ENCODE results near the gene ANO10.

ANO10 gene

DNA sequence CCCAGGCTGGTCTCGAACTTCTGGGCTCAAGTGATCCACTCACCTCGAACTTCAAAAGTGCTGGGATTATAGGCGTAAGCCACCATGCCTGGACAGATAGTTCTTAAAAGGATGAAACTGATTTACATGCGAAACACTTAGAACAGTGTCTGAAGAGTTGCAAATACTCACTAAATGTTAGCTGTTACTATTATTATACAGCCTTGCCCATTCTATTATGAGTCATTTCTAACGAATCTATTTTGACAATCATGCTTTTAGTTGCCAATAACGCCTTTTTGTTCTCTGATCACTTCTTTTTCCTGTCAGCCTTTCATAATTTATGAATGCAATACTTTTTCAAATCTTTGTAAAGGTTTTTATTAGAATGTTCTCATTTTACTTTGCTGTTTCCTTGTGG lies 222.8 kb downstream of the ANO10 start:
- H3K4me3 ChIP-seq: no peak overlapping the region
- no peaks in the 10 kb centered on the region for H3K27me3 ChIP-seq
- H3K36me3 ChIP-seq: no peaks in the 10 kb centered on the region
- no peak for DNase-seq
- H3K4me1 ChIP-seq: peaks cover 0 to 19% (median 4%) of the 10 kb centered on the region in 4 donors
- TF ChIP-seq, protein P1, sequence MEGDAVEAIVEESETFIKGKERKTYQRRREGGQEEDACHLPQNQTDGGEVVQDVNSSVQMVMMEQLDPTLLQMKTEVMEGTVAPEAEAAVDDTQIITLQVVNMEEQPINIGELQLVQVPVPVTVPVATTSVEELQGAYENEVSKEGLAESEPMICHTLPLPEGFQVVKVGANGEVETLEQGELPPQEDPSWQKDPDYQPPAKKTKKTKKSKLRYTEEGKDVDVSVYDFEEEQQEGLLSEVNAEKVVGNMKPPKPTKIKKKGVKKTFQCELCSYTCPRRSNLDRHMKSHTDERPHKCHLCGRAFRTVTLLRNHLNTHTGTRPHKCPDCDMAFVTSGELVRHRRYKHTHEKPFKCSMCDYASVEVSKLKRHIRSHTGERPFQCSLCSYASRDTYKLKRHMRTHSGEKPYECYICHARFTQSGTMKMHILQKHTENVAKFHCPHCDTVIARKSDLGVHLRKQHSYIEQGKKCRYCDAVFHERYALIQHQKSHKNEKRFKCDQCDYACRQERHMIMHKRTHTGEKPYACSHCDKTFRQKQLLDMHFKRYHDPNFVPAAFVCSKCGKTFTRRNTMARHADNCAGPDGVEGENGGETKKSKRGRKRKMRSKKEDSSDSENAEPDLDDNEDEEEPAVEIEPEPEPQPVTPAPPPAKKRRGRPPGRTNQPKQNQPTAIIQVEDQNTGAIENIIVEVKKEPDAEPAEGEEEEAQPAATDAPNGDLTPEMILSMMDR (IDR thresholded peaks at IDR 0.05): no peak
- H3K9me3 ChIP-seq: no peaks in the 10 kb centered on the region
- H3K27ac ChIP-seq: no peak overlapping the region
- intact Hi-C loops (cut with DNase I; ENCODE audit: low total_unique reads): no loop called here

DNA sequence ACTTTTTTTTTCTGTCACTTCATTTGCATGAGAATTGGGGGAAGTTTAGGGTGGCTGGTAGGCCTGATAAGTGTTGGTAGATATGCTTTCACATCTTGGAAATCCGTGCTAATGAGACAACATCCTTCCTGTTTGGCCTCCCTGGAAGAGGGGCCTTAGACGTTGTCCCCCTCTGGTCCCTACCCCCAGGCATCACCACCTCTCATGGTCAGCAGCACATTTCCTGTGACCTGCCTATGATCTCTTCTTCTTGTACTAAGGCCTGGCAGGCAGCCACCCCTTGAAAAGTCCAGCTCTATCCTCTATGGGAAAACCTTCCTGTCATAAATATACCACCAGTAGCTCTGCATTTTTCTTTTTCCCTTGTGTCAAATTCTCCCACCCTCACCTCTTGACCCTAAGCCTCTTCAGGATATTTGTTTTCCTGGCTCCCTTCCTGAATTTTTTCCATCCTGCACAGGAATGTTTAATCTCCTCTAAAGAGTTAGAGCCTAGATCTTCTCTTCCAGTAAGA lies 227.7 kb downstream of the ANO10 start:
- peaks cover 0 to 33% (median 7%) of the 10 kb centered on the region in 4 donors for H3K4me1 ChIP-seq
- intact Hi-C loops (cut with DNase I; ENCODE audit: low total_unique reads): no loop called here
- TF ChIP-seq, protein P1 (IDR thresholded peaks at IDR 0.05): no peak
- H3K27me3 ChIP-seq: no peaks in the 10 kb centered on the region
- H3K4me3 ChIP-seq: no peak overlapping the region
- H3K27ac ChIP-seq: peak overlapping the region in 1 of 2 donors; percentile 15
- DNase-seq: peak in 1 of 2 donors; percentile 48
- no peaks in the 10 kb centered on the region for H3K9me3 ChIP-seq
- no peaks in the 10 kb centered on the region for H3K36me3 ChIP-seq

DNA sequence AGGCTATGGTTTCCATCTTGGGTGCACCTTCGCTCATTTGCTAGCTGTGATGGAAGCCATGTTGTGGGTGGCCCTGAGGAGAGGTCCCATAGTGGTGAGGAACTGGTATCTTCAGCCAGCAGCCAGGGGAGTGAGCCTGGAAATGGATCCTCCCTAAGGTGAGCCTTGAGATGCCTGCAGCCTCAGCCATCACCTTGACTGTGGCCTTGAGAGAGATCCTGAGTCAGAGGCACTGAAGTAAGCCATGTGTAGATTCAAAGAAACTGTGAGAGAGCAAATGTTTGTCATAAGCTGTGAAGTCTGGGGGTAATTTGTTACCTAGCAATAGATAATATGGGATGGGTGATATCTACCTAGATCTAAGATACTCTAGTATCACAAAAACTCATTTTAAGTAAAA lies 230.2 kb downstream of the ANO10 start:
- Histone ChIP-seq H3K27ac (no peak overlapping the region), H3K4me1 (peaks cover 0 to 31% (median 7%) of the 10 kb centered on the region in 4 donors)

DNA sequence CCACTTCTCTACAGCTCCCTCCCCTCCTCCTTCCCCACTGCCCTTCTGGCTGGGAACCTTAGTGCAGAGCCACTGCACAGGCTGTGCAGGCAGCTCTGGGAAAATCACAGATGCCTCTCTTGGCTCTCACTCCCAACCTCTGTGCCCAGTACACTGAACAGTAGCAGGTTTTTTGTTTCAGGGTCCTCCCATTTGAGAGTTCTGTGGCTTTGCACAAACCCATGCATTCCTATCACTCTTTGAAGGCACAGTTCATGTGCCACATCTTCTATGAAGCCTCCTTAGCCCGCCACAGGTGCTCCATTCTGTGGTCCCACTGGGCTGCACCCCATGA lies 231.6 kb downstream of the ANO10 start:
- peaks cover 0 to 6% (median 0%) of the 10 kb centered on the region in 3 donors for H3K9me3 ChIP-seq
- TF ChIP-seq, protein P1 (IDR thresholded peaks at IDR 0.05): no peak
- H3K4me3 ChIP-seq: no peak overlapping the region
- no peak for DNase-seq
- H3K27me3 ChIP-seq: no peaks in the 10 kb centered on the region
- no peaks in the 10 kb centered on the region for H3K36me3 ChIP-seq
- H3K4me1 ChIP-seq: peaks cover 0 to 31% (median 7%) of the 10 kb centered on the region in 4 donors
- H3K27ac ChIP-seq: no peak overlapping the region
- intact Hi-C loops (cut with DNase I; ENCODE audit: low total_unique reads): no loop called here

More for the DNA sequence above, 230.2 kb downstream of the ANO10 start:
- no peaks in the 10 kb centered on the region for H3K27me3 ChIP-seq
- no peak overlapping the region for H3K4me3 ChIP-seq
- H3K36me3 ChIP-seq: no peaks in the 10 kb centered on the region
- DNase-seq: no peak
- intact Hi-C loops (cut with DNase I; ENCODE audit: low total_unique reads): no loop called here
- H3K9me3 ChIP-seq: no peaks in the 10 kb centered on the region
- TF ChIP-seq, protein P1 (IDR thresholded peaks at IDR 0.05): no peak

DNA sequence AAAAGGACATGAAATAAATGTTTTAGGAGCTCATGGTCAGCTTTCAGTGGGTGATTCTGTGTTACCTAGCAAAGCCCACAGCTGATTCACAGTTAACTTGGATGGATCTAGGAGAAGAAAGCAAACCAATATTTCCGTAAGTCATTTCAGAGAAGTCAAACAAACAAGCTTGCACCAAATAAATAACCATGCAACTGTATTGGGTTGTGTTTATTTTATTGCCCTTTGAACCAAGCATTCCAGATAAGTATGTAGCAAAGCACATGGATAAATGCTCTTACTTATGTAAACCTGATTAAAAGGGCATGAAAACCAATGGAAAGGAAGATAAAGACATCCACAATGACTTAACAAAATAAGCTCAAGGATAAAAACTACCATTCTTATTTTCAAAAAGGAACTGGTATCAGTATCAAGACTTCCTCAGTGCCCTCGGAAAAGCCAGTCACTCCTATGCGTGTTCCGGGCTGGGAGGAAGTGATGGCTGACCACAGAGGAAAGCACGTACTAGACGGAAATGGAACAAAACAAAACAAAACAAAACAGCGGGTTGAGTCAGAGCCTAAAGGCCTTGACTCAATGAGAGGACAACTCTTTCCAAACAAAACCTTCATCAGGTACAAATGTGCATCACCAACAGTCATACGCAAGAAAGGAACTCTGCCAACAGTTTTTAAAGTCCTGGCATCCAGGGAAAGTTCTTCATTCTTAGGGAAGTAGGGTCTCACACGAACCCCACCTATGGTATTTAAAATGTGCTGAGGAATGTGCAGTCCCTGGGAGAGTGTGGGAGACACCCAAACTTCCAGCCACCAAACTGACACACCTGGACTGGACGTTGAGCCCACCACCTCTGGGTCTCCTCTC lies 232.2 kb downstream of the ANO10 start:
- Histone ChIP-seq H3K27ac (no peak overlapping the region), H3K4me3 (no peak overlapping the region), H3K27me3 (no peaks in the 10 kb centered on the region), H3K36me3 (no peaks in the 10 kb centered on the region), H3K9me3 (peaks cover 0 to 8% (median 0%) of the 10 kb centered on the region in 3 donors), H3K4me1 (peaks cover 0 to 26% (median 5%) of the 10 kb centered on the region in 4 donors)
- intact Hi-C loops (cut with DNase I; ENCODE audit: low total_unique reads): no loop called here
- TF ChIP-seq, protein P1 (IDR thresholded peaks at IDR 0.05): no peak
- peak in 1 of 2 donors; percentile 64 for DNase-seq
